Activated CD8-positive, alpha-beta memory T cell treated with anti-CD3 and anti-CD28 coated beads, Interleukin-2, amount 50 U/mL, for 4 hours (primary cell): ENCODE measurements around the gene SESN2.
"Not testable (repeated sequence)": the region's sequence is repeated elsewhere in the genome, so short reads cannot be mapped to it uniquely, and the experiment has no call there.

ENCODE experiments used
- DNase-seq: peaks from one replicate; pipeline ENCODE4 v3.0.0-alpha.2; 2020

The SESN2 gene

DNA sequence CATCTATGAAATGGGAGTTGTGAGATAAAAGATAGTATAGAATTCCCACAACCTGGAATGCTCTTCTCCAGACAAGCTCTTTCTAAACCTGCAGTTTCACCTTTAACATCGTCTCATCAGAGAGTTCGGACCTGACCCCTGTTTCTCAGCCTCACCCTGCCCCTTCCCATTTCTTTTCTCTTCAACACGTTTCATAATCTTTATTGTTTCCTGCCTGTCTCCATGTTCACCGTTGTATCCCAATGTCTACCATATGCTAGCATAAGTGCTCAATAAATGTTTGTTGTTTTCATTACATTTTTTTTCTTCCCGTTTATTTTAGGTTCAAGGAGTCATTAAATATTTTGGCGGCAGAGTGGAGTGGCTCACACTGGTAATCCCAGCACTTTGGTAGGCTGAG, 32.4 kb downstream of the SESN2 start:
- DNase-seq = no peak

- no peak for DNase-seq
Observed at GRCh38 chr1:28295936-28296335, 36.6 kb downstream of the SESN2 start.

DNA sequence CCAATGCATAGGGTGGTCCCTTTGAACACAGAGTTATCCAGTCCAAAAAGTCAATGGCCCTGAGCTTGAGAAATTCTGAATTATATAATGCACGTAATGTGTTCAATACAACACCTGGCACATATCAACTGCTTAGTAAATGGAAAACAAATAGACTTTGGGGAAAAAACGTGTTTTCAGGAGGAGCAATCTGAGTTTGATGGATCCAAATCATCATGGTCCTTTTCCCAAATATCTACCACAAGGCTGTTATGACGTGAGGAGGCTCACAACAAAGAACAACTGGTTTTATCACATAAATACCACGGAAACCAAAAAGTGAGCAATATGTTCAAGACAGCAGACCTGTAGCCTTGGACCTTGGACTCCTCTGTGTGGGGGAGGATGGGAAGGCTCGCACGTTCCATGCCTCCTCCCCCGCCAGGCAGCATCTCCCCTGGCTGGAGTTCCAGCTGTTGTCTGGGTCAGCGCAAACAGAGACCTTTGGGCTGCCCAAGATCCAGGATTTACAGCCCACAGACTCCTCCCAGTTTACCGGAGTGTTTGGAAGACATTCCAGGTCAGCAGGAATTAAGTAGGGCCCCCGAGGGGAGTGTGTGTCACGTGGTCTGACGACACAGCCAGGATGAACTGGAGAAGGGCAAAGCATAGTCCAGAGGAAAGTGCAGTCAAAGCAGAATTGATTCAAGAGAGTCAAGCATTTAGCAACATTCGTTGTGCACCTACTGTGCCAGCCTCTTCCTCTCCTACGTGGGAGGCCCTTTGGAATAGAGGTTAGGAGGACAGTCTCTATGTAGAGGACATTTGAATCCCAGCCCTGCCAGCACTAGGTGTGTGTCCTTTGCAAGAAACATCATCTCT, 37.3 kb downstream of the SESN2 start:
- DNase-seq = no peak

DNA sequence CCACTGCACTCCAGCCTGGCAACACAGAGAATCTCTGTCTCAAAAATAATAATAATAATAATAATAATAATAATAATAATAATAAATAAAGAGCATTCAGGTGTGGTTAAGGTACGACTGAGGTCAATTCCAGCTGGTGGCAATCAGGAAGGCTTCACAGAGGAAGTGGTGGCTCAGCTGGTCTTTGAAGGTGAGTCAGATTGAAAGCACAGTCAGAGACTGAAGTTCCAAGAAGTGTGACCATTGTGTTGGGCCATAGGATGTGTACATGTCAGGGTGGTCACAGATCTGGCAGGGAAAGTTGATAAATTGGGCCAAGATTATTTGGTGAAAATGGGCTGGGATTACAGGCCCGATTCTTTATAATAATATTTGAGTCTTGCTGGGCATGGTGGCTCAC, 38.5 kb downstream of the SESN2 start:
- no peak for DNase-seq

- DNase-seq = no peak
Observed at GRCh38 chr1:28298438-28298837, 39.1 kb downstream of the SESN2 start.

DNA sequence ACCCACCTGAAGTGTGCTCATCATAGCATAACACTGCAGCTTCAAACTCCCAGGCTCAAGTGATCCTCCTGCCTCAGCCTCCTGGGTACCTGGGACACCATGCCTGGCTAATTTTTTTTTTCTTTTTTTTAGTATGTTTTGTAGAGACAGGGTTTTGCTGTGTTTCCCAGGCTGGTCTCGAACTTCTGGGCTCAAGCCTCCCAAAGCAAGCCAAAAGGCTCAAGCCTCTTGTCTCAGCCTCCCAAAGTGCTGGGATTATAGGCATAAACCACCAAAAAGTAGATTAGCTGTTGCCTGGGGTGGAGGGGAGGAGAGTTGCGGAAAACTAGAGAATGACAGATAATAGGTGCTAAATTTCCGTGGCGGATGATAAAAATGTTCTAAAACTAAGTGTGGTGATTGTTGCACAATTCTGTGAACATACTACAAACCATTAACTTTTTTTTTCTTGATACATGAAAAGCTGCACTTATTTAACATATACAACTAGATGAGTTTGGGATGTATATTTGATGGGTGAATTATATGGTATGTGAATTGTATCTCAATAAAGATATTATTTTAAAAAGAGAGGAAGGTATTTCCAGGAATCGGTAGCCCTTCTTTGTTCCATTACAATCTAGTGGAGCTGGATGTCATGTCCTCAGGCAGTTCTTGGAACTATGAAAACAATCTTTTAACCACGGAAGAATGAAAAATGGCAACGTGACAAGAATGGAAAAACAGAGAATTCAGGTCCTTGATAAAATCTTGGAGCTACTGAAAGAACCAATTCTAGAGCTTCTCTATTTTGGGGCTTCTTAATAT, 42.3 kb downstream of the SESN2 start:
- DNase-seq = no peak

- no peak for DNase-seq
Observed at GRCh38 chr1:28302247-28302646, 42.9 kb downstream of the SESN2 start.

- DNase-seq = no peak
Observed at GRCh38 chr1:28306301-28306949, 47.1 kb downstream of the SESN2 start.

GRCh38 chr1:28308750-28309149, 49.4 kb downstream of the SESN2 start:
- DNase-seq = no peak

GRCh38 chr1:28309702-28310101, 50.4 kb downstream of the SESN2 start:
- DNase-seq = no peak

DNA sequence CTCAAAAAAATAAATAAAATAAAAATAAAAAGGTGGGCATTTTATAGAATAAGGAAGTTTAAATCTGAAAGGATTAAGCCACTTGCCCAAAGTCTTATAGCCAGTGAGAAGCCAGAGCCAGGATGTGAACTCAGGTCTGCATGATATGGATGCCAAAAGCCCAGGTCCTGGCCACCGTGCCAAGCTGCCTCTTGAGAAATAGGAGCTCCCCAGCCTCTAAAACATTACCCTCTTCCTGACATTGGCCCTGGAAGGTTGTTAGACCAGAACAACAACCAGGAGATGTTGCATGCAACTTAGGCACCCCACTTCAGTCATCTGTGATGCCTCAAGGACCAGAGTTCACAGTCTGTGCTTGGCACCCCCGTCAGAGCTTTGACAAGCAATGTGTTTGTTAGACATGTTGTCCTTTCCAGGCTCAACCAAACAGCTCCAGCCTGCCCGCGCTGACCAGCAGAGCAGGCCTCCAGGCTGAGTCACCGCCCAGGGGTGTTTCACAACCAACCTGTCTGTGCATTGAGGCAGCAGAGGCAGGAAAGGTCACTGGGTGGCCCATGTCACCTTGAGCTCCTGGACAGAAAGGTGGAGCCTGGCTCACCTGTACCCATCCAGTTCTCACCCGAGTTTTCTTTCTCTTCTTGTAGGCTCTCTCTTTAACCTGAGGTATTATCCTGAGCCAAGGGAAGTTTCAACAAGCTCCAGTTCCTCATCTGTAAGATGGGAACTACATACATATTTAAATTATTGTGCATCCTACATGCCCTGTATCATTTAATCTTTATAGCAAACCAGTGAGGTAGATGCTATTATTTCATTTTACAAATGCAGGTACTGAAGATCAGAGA, 54.6 kb downstream of the SESN2 start:
- DNase-seq = no peak

- no peak for DNase-seq
Observed at GRCh38 chr1:28314547-28314941, 55.2 kb downstream of the SESN2 start.

DNA sequence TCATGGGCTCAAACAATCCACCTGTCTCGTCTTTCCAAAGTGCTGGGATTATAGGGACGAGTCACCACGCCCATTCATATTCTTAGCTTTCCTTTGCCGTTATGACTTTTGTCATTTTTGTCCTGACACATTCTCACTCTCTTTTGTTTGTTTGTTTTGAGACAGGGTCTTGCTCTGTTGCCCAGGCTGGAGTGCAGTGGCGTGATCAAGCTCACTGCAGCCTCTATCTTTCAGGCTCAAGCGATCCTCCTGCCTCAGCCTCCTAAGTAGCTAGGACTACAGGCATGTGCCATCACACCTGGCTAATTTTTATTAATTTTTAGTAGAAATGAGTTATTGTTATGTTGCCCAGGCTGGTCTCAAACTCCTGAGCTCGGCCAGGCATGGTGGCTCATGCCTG, 57.7 kb downstream of the SESN2 start:
- DNase-seq = no peak

DNA sequence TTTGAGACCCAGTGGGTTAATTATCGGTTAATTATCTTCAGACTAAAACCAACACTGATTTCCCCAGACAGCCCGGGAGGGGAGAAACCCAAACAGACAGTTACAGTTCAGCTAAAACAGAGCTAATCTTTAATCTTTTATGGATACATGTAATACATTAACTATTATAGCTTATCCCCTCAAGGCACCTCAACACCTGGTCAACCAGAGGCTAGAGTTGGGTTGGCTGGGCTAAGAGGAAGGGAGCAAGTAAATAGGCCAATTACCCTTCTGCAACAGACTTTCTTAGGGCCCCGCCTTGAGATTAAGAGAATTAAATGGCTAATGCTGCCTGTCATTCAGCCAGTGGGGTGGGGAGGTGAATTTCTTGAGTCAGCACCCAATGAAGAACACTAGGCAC, 62.9 kb downstream of the SESN2 start:
- no peak for DNase-seq

- no peak for DNase-seq
Observed at GRCh38 chr1:28323720-28324119, 64.4 kb downstream of the SESN2 start.

DNA sequence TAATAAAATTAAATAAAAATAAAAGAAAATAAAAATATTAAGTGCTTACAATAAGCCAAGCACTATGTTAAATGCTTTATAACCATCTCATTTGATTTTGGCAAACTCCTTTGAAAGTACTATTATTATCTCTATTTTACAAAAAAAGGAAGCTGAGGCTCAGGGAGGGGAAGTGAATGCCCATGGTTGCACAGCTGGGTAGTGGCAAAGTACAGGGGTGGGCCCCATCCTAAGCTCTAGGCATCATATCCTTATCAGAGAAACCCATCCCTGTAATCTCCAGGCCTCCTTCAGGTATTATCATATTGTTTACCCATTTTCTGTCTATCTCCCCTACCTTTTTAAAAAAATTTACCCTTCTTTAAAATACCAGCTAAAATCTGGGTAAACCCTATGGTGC, 67.2 kb downstream of the SESN2 start:
- no peak for DNase-seq

GRCh38 chr1:28326984-28327383, 67.7 kb downstream of the SESN2 start:
- no peak for DNase-seq

- not testable (repeated sequence) for DNase-seq
Observed at GRCh38 chr1:28327431-28327830, 68.1 kb downstream of the SESN2 start.

DNA sequence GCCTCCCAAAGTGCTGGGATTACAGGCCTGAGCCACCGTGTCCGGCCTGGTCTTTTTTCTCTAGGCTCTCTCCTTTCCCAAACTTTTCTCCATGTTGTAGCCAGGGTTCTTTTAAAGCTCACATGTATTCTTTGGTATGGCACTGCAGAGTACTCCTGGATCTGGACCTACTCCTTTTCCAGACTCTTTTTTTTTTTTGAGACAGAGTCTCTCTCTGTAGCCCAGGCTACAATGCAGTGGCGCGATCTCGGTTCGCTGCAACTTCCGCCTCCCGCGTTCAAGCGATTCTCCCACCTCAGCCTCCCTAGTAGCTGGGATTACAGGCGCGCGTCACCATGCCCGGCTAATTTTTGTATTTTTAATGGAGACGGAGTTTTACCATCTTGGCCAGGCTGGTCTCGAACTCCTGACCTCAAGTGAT, 68.9 kb downstream of the SESN2 start:
- DNase-seq = no peak

DNA sequence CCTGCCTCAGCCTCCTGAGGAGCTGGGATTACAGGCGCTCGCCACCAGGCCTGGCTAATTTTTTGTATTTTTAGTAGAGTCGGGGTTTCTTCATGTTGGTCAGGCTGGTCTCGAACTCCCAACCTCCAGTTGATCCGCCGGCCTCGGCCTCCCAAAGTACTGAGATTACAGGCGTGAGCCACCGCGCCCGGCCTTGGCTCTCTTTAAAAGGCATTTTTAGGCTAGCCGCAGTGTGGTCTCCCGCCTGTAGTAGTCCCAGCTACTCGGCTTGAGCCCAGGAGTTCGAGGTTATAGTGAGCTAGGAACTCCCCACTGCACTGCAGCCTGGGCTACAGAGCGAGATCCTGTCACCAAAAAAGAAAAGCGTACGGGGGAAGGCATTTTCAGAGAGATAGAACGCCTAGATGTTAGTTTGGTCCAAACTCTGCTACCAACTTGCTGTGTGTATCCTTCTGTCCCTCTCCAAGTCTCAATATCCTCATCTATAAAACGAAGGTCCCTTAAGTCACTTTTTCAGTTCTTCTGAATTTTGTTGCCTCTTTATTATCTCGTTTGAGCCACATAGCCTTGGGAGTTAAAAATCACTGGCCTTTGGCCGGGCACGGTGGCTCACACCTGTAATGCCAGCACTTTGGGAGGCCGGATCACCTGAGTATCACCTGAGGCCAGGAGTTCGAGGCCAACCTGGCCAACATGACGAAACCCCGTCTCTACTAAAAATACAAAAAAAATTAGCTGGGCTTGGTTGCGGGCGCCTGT, 70.3 kb downstream of the SESN2 start:
- peak; percentile 39 for DNase-seq
